Heart left ventricle (tissue), 13 donors: ENCODE results near the gene TMEM167A.

Source experiments
- POLR2A ChIP-seq, 2 donors: fragments of 450-650 bp; IDR thresholded peaks; one replicate each; pipeline ENCODE4 v1.6.1; 2017; ENCODE audit warnings: antibody characterized with exemption in 2 of 2, mild to moderate bottlenecking in 2 of 2, moderate library complexity in 2 of 2
- TF ChIP-seq, protein P1 (sequence below), 12 donors: fragments of 200-600 bp; sonication (generic) in 4 of 12; IDR thresholded peaks; one replicate each; pipeline versions ENCODE4 v1.5.0 to v1.8.0; 2018 to 2022; ENCODE audit warnings: antibody characterized with exemption in 12 of 12, mild to moderate bottlenecking in 5 of 12
- donor health status: ischemic (EF 13 %, LVEDD 7.1; RV severe dilation, severe dysfunction).
- donor health status: DM: no; HTN: yes; CAD: no.
- donor health status: DM: no; HTN: no; CAD: no.
- donor health status: ischemic (EF 25% LVEDD 6.9; RV normal size, moderate dysfunction).
- donor health status: ischemic (EF 25% LVEDD 5.7; RV mildly dilated, moderate dysfunction).
- donor health status: ischemic (EF 35%, LVEDD 5.7; RV mildly dilated, moderate dysfunction).
- donor health status: nonischemic (EF 11% LVEDD 7.7; RV severe dilation, severe dysfunction).
- donor health status: DM: yes; HTN: yes; CAD: no.
- donor health status: PGD.
- donor health status: ischemic (EF 29% LVEDD 5.4; RV normal size, mild dysfunction).
- donor health status: nonischemic (EF 23%, LVEDD 6.1; RV moderate dilation, normal function).

DNA sequence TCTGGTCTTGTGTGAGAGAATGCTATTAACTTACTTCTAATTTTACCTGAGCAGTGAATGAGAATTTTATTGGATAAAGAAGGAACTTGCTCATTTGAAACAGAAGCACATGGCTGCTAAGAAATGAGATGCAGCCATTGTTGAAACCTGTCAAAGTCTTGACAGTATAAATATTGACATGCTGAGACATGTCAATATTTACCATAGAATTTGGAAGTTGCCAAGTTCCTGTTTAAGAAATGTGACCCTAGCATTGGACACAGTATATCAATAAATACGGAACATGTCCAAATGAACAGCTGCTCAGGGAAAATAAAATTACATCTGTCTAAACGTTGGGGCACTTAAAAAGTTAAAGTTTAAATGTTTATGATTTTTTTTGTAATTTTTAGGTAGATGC, 7.9 kb upstream of the TMEM167A start:
- TF ChIP-seq, protein P1, sequence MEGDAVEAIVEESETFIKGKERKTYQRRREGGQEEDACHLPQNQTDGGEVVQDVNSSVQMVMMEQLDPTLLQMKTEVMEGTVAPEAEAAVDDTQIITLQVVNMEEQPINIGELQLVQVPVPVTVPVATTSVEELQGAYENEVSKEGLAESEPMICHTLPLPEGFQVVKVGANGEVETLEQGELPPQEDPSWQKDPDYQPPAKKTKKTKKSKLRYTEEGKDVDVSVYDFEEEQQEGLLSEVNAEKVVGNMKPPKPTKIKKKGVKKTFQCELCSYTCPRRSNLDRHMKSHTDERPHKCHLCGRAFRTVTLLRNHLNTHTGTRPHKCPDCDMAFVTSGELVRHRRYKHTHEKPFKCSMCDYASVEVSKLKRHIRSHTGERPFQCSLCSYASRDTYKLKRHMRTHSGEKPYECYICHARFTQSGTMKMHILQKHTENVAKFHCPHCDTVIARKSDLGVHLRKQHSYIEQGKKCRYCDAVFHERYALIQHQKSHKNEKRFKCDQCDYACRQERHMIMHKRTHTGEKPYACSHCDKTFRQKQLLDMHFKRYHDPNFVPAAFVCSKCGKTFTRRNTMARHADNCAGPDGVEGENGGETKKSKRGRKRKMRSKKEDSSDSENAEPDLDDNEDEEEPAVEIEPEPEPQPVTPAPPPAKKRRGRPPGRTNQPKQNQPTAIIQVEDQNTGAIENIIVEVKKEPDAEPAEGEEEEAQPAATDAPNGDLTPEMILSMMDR (IDR thresholded peaks at IDR 0.05) = no peak
- TF ChIP-seq POLR2A (IDR thresholded peaks at IDR 0.05) = no peak
